Activated CD8-positive, alpha-beta memory T cell treated with anti-CD3 and anti-CD28 coated beads, Interleukin-2, amount 50 U/mL, for 1 hour (primary cell): ENCODE data around the gene DEDD.

Experiments
- DNase-seq: peaks from one replicate; pipeline ENCODE4 v3.0.0-alpha.2; 2020; ENCODE audit errors: extremely low read depth

The DEDD gene

GRCh38 chr1:161132410-161133219 is at the start of gene DEDD:
Gene DEDD (minus strand): TSS chr1:161132667. CDS start chr1:161124462, 8,205 bp downstream.
- peak; percentile 81 for DNase-seq

DNA sequence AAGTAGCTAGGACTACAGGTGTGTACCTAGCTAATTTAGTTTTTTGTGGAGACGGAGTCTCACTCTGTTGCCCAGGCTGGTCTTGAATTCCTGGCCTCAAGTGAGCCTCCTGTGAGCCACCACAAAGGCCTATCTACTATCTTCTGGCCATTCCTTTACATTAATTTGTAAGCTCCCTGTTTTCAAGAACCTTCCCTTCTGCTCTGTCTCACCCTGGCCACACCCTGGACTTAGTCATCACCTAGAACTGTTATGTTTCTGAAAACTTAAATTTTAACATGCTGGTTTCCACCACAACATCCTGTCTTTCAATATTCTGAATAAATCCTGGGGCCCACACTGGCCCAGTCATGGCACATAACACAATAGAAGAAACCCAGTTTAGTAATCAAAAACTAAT is 49.7 kb upstream of the DEDD start:
- no peak for DNase-seq

- DNase-seq, result no peak
These were observed 48.2 kb upstream of the DEDD start for GRCh38 chr1:161180639-161181038.

DNA sequence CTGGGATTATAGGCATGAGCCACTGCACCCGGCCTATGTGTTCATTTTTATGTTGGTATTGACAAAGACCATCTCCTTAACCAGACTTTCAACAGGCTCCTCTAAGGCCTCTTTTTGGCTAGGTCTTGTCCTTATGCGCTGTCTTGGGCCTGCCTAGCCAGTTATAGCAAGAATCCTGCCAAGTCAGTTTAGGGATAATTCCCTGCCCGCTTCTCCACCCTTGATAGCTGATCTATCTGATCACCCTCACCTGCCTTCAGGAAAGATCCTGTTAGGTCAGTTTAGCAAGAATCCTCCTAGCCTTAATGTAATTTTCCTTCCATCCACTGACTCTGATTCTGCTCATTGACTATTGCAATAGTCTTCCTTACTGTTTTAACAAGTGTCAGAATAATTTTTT is 47.2 kb upstream of the DEDD start:
- DNase-seq, result no peak

GRCh38 chr1:161177936-161178244 is 45.4 kb upstream of the DEDD start:
- DNase-seq, result no peak

GRCh38 chr1:161177112-161177935 is 44.9 kb upstream of the DEDD start, which contains the start of gene B4GALT3:
Gene B4GALT3 (minus strand): TSS chr1:161177507. CDS start chr1:161176060, 1,447 bp downstream.
- DNase-seq, result peak; percentile 57

DNA sequence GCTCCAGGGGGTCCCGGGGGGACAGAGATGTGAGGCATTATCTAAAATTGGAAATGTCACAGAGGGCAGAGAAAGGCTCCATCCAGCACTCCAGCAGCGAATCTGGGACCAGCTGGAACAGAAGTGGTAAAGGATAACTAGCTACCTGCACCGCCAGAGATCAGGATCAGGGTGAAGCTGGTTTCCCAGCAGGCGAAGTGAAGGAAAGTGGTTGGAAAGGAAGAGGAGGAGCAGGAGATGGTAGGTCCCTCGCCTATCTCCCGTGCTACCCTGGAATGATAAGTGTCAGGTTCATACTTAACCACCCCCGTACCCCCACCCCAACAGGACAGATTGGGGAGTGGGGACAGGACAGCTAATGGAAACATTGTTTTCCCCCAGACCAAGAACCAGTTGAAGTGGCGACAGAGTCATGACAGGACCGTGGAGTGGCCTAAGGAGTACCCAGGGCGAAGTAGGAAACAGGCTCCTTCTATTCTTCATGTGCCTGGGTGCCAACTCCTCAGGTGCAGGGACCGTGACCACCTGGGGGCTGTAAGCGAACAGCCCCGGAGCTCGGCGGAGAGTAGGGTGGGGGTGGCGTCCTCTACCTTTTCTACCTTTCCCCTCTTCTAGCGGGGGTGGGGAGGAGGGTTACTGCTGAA is 44.1 kb upstream of the DEDD start:
- DNase-seq, result no peak

GRCh38 chr1:161175771-161176453 is 43.4 kb upstream of the DEDD start:
- DNase-seq, result no peak

GRCh38 chr1:161174911-161175310 is 42.4 kb upstream of the DEDD start:
- no peak for DNase-seq

GRCh38 chr1:161173711-161174110 is 41.2 kb upstream of the DEDD start:
- no peak for DNase-seq

- no peak for DNase-seq
These were observed 40.4 kb upstream of the DEDD start for GRCh38 chr1:161172776-161173376.

- DNase-seq, result no peak
These were observed 39.9 kb upstream of the DEDD start for GRCh38 chr1:161172349-161172748.

- DNase-seq, result no peak
These were observed 39.2 kb upstream of the DEDD start for GRCh38 chr1:161171696-161172095.

- no peak for DNase-seq
These were observed 38.7 kb upstream of the DEDD start for GRCh38 chr1:161171191-161171590.

DNA sequence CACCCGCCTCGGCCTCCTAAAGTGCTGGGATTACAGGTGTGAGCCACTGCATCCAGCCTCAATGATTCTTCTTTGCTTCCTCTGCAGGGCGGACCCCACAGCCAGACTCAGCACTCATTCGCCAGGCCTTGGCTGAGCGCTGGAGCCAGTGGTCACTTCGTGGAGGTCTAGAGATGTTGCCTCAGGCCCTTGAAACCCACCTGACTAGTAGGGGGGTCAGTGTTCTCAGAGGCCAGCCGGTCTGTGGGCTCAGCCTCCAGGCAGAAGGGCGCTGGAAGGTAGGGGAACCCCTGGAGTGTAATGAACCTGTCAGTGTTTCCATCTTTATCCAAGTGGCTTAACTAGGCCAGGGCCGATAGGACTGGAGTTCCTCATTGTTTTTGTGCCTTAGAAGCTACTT is 36.4 kb upstream of the DEDD start:
- no peak for DNase-seq

GRCh38 chr1:161166669-161167548 is 34.4 kb upstream of the DEDD start:
- DNase-seq, result no peak

GRCh38 chr1:161165742-161166668 is 33.5 kb upstream of the DEDD start, which contains the start of gene PPOX:
Gene PPOX (plus strand): TSS chr1:161166426. CDS start chr1:161166848, 422 bp downstream.
- peak; percentile 78 for DNase-seq

DNA sequence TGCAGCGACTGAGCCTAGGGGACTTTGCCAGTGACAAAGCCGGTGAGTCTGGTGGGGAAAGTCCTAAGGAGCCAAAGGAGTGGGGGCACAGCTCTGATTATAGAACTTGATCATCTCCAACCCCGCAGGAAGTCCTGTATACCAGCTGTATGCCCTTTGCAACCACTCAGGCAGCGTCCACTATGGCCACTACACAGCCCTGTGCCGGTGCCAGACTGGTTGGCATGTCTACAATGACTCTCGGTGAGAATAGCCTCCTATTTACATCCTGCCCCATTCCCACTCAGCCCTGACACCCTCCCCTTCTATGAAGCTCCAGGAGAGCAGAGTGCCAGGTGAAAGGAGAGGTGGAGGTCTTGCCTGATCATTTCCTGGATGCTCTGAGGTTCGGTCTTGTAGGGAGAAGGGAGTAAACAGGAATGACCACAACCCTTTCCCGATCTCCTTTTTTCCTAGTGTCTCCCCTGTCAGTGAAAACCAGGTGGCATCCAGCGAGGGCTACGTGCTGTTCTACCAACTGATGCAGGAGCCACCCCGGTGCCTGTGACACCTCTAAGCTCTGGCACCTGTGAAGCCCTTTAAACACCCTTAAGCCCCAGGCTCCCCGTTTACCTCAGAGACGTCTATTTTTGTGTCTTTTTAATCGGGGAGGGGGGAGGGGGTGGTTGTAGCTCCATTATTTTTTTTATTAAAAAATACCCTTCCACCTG is 32.6 kb upstream of the DEDD start:
- no peak for DNase-seq

DNA sequence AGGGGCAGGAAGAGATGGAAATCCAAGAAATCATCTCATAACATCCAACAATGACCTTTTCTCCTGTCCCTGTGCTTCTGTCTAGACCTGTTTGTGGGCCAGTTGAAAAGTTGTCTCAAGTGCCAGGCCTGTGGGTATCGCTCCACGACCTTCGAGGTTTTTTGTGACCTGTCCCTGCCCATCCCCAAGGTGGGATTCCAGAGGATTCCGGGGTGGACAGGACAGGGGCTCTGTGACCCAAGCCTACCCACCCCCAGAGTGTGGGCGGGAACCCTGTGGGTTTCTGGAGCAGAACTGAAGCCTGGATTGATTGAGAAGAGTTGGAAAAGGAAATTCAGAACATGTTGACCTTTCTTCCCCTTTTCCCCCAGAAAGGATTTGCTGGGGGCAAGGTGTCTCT is 31.3 kb upstream of the DEDD start:
- no peak for DNase-seq
